ENCODE measurements around the gene TMEM147.

The TMEM147 gene

GRCh38 chr19:35544110-35544802 is 1.2 kb upstream of the TMEM147 start:
- in situ Hi-C loops (cut with HindIII; ENCODE audit: low sequenced_read_pairs), result no loop called here

DNA sequence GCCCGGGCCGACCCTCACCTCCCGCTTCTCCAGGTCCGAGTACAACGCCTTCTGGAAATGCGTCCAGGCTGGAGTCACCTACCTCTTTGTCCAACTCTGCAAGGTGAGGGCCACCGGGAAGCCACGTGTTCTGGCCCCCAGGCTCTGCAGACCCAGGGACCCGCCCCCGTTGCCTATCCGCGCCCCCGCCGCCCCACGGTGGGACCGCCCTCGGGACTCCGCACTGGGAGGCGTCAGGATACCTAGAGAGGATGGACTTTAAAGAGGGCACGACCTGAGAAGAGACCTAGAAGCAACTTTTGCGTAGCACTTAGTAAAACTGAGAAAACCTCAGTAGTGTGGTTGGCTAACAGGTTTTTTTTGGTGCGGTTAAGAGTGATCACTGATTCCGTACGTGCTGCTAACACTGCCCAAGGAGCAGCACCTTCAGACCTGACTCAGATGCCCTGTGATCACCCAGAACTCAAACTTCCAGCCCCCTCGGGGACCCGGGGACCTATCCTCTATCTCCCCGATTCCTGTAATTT is 492 bp downstream of the TMEM147 start:
- in situ Hi-C loops (cut with HindIII; ENCODE audit: low sequenced_read_pairs), result no loop called here

- in situ Hi-C loops (cut with HindIII; ENCODE audit: low sequenced_read_pairs), result no loop called here
Observed at GRCh38 chr19:35546532-35546931, 1.1 kb downstream of the TMEM147 start.

- in situ Hi-C loops (cut with HindIII; ENCODE audit: low sequenced_read_pairs), result no loop called here
Observed at GRCh38 chr19:35549174-35549788, 3.9 kb downstream of the TMEM147 start.

GRCh38 chr19:35549879-35550523 is 4.6 kb downstream of the TMEM147 start:
- in situ Hi-C loops (cut with HindIII; ENCODE audit: low sequenced_read_pairs), result no loop called here

- in situ Hi-C loops (cut with HindIII; ENCODE audit: low sequenced_read_pairs), result no loop called here
Observed at GRCh38 chr19:35551091-35551810, 5.8 kb downstream of the TMEM147 start.

GRCh38 chr19:35552534-35553384 is 7.3 kb downstream of the TMEM147 start:
- in situ Hi-C loops (cut with HindIII; ENCODE audit: low sequenced_read_pairs), result no loop called here

- in situ Hi-C loops (cut with HindIII; ENCODE audit: low sequenced_read_pairs), result no loop called here
Observed at GRCh38 chr19:35553385-35554000, 8.1 kb downstream of the TMEM147 start.

GRCh38 chr19:35554076-35554475 is 8.7 kb downstream of the TMEM147 start:
- in situ Hi-C loops (cut with HindIII; ENCODE audit: low sequenced_read_pairs), result no loop called here

- in situ Hi-C loops (cut with HindIII; ENCODE audit: low sequenced_read_pairs), result no loop called here
Observed at GRCh38 chr19:35555301-35556005, 10.0 kb downstream of the TMEM147 start.

- in situ Hi-C loops (cut with HindIII; ENCODE audit: low sequenced_read_pairs), result no loop called here
Observed at GRCh38 chr19:35556025-35556590, 10.7 kb downstream of the TMEM147 start.

GRCh38 chr19:35556846-35557538 is 11.6 kb downstream of the TMEM147 start:
- in situ Hi-C loops (cut with HindIII; ENCODE audit: low sequenced_read_pairs), result no loop called here

- in situ Hi-C loops (cut with HindIII; ENCODE audit: low sequenced_read_pairs), result no loop called here
Observed at GRCh38 chr19:35557539-35558399, 12.3 kb downstream of the TMEM147 start.

GRCh38 chr19:35558400-35559280 is 13.2 kb downstream of the TMEM147 start:
- in situ Hi-C loops (cut with HindIII; ENCODE audit: low sequenced_read_pairs), result no loop called here

DNA sequence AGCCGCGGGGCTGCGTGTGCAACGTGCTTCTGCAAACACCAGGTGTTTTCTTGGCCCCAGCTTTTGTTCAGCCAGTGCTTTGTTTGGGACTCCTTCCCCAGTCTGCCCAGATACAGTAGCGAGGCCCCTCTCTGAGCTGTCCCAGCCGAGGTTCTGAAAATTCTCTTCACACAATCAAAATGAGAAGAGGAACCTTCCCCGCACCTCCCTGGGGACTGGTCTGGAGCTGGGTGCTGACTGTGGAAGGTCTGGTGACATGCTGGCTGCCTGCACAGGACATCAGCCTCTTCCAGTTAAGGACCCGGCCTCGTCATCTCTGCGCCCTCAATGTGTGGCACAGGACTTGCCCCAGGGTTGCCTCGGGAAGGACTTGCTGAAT is 13.8 kb downstream of the TMEM147 start:
- in situ Hi-C loops (cut with HindIII; ENCODE audit: low sequenced_read_pairs), result no loop called here

GRCh38 chr19:35559781-35560180 is 14.4 kb downstream of the TMEM147 start:
- in situ Hi-C loops (cut with HindIII; ENCODE audit: low sequenced_read_pairs), result no loop called here

GRCh38 chr19:35560271-35560670 is 14.8 kb downstream of the TMEM147 start:
- in situ Hi-C loops (cut with HindIII; ENCODE audit: low sequenced_read_pairs), result no loop called here

Data from DLD1 (cell line).